Measurements from ENCODE around the gene TRPM2.

Gene TRPM2

DNA sequence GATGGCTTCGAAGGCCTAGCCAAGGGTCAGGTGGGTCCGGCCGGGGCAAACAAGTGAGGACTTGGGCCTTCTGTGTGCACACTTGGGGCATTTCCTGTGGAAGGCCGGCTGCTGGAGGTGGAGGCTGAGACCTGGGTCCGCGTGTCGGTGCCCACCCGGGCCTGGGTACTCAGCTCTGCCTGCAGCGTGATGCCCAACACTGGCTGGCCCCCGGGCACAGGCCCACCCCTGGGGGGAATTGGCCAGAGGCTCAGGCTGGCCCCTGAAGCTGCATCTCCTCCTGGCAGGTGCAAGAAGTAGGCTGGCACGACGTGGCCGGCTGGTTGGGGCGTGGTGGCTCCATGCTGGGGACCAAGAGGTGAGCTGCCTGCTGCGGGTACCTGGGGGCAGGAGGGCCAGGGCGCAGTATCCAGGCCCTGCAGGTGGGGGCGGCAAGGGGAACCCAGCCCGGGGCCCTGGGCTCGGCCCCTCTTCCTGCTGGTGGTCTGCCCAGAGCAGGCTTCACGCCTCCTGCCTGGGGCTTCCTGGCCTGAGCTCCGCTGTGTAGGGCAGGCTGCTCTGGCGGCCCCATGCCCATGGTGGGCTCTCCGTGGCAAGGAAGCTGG is 31.5 kb upstream of the TRPM2 start:
- DNase-seq (ENCODE audit: low read depth) = no peak
- in situ Hi-C loops (cut with HindIII; ENCODE audit: low sequenced_read_pairs) = no loop called here
- no peak overlapping the region for H3K4me3 ChIP-seq (ENCODE audit: low read depth, low read length)
- TF ChIP-seq, protein P1, sequence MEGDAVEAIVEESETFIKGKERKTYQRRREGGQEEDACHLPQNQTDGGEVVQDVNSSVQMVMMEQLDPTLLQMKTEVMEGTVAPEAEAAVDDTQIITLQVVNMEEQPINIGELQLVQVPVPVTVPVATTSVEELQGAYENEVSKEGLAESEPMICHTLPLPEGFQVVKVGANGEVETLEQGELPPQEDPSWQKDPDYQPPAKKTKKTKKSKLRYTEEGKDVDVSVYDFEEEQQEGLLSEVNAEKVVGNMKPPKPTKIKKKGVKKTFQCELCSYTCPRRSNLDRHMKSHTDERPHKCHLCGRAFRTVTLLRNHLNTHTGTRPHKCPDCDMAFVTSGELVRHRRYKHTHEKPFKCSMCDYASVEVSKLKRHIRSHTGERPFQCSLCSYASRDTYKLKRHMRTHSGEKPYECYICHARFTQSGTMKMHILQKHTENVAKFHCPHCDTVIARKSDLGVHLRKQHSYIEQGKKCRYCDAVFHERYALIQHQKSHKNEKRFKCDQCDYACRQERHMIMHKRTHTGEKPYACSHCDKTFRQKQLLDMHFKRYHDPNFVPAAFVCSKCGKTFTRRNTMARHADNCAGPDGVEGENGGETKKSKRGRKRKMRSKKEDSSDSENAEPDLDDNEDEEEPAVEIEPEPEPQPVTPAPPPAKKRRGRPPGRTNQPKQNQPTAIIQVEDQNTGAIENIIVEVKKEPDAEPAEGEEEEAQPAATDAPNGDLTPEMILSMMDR (IDR thresholded peaks at IDR 0.05; ENCODE audit: low read depth, low read length, missing control alignments) = no peak

DNA sequence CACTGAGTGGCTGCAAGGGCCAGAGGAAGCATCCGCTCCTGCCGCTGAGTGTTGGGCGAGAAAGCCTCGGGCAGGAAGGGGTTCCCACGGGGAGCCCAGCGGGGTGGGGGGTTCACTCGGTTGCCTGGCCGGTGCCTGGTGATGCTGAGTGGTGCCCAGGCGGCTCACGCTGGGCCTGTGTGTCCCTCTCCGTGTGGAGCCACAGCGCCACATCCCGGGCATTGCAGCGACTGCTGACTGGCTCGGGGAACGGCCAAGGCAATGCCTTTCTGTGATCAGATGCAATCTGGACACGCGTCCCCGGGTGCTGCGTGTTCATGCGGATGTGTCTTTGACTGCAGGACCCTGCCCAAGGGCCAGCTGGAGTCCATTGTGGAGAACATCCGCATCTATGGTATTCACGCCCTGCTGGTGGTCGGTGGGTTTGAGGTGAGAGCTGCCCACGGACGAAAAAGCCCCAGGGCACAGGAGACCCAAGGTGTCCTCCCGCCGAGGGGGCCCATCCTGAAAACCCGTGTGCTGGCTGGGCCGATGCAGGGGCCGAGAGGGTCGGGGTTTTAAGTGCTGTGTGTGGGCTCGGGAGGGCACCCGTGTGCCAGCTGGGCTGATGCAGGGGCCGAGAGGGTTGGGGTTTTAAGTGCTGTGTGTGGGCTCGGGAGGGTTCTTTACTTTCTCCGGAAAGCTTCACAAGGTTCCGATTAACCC is 30.6 kb upstream of the TRPM2 start:
- in situ Hi-C loops (cut with HindIII; ENCODE audit: low sequenced_read_pairs) = no loop called here
- DNase-seq (ENCODE audit: low read depth) = no peak
- no peak overlapping the region for H3K4me3 ChIP-seq (ENCODE audit: low read depth, low read length)
- TF ChIP-seq, protein P1 (IDR thresholded peaks at IDR 0.05; ENCODE audit: low read depth, low read length, missing control alignments) = no peak

- DNase-seq (ENCODE audit: low read depth) = no peak
- no peak overlapping the region for H3K4me3 ChIP-seq (ENCODE audit: low read depth, low read length)
- TF ChIP-seq, protein P1 (IDR thresholded peaks at IDR 0.05; ENCODE audit: low read depth, low read length, missing control alignments) = no peak
- in situ Hi-C loops (cut with HindIII; ENCODE audit: low sequenced_read_pairs) = no loop called here
Measured at GRCh38 chr21:44323591-44323990, 29.8 kb upstream of the TRPM2 start.

DNA sequence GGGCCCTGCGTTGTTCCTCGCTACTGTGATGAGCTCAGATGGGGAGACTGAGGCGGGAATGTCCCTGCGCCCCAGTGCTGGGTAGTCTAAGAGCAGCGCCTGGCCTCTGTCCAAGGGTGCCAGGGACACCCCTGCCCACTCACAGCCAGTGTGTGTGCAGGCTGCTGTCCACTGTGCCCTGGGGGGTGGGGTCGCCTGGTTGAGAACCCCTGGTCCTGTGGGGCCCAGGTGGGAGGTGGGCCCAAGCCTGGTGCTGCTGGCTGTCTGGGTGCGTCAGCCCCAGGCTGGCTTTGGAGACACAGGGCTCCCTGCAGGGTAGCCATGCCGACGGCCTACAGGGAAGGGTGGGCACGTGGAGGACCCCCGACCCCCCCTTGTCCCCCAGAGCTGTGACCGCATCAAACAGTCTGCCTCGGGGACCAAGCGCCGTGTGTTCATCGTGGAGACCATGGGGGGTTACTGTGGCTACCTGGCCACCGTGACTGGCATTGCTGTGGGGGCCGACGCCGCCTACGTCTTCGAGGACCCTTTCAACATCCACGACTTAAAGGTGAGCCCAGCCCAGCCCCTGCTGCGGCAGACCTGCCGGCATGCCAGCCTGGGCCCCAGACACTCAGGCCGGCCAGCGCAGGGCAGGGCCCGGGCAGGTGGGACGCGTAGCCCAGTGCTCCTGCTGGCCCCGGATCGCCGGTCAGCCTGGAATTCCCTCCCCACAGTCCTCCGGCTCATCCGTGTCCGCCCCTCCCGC is 29.1 kb upstream of the TRPM2 start:
- TF ChIP-seq, protein P1 (IDR thresholded peaks at IDR 0.05; ENCODE audit: low read depth, low read length, missing control alignments) = no peak
- in situ Hi-C loops (cut with HindIII; ENCODE audit: low sequenced_read_pairs) = no loop called here
- H3K4me3 ChIP-seq (ENCODE audit: low read depth, low read length) = no peak overlapping the region
- DNase-seq (ENCODE audit: low read depth) = no peak

DNA sequence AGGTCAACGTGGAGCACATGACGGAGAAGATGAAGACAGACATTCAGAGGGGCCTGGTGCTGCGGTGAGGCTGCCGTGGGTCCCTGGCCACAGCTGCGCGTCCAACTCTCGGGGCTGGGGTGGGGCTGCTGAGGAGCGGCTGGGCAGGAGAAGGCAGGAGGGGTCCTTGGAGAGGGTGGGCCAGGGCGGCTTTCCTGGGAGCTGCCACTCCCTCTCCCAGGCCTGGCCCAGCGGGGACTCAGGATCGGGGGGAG is 28.6 kb upstream of the TRPM2 start:
- H3K4me3 ChIP-seq (ENCODE audit: low read depth, low read length) = no peak overlapping the region
- in situ Hi-C loops (cut with HindIII; ENCODE audit: low sequenced_read_pairs) = no loop called here
- TF ChIP-seq, protein P1 (IDR thresholded peaks at IDR 0.05; ENCODE audit: low read depth, low read length, missing control alignments) = no peak
- no peak for DNase-seq (ENCODE audit: low read depth)

DNA sequence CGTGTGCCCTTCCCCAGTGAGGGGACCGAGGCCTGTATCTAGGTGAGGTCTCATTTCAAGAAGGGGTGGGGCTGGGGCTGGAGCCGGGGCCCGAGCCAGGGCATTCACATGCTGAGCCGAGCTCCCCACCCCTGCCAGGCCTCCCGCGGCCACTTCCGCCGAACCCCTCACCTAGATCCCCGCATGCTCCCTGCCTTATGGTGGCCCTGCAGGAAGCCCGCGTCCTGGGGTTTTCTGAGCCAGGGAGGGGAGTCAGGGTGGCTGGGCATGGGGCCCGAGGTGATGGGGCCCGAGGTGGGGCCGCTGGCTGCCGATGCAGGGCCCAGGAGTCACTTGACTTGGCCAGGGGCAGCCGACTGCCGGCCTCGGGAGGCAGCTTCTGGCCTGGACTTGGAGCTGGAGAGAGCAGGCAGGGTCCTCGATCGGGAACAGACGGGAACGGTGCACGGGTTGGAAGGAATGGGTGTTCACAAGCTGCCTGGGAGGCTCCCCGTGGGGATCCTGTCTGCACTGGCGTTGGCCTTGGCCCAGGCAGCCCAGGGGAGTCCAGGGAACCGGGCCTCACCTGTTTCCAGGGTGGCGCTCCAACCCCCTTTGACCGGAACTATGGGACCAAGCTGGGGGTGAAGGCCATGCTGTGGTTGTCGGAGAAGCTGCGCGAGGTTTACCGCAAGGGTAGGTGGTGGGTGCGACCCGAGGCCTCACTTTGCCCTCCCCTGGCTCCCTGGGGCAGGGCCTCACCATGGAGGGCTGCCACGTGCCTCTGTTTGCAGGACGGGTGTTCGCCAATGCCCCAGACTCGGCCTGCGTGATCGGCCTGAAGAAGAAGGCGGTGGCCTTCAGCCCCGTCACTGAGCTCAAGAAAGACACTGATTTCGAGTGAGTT is 27.8 kb upstream of the TRPM2 start:
- no peak overlapping the region for H3K4me3 ChIP-seq (ENCODE audit: low read depth, low read length)
- in situ Hi-C loops (cut with HindIII; ENCODE audit: low sequenced_read_pairs) = no loop called here
- TF ChIP-seq, protein P1 (IDR thresholded peaks at IDR 0.05; ENCODE audit: low read depth, low read length, missing control alignments) = no peak

More for the DNA sequence above, 27.8 kb upstream of the TRPM2 start:
- no peak for DNase-seq (ENCODE audit: low read depth)

Data from astrocyte of the cerebellum (primary cell).